Astrocyte (in vitro differentiated cells and primary cell): ENCODE results near the gene DDX50. TPM values are rescaled to one million over a fixed set of nuclear protein-coding genes. Genes with fewer than 3 reads are reported as not detected.
A peak's percentile ranks its signal among the peaks of the same experiment; 100 is the strongest.

ENCODE experiments used
- DNase-seq: peaks from one replicate; pipeline ENCODE4 v3.0.0-alpha.2; 2010; ENCODE audit warnings: low read depth
- FAIRE-seq: peaks from 2 replicates; lab custom pipeline; 2011; peaks lifted over from hg19 to GRCh38; lab: Jason Lieb, UNC
- H2AFZ ChIP-seq: 2 replicates; pipeline ENCODE4 v1.6.0; 2012; ENCODE audit warnings: low read depth, low read length, inconsistent platforms
- H3K27ac ChIP-seq: 2 replicates; pipeline ENCODE4 v1.5.1; 2011; ENCODE audit warnings: low read depth, low read length, inconsistent platforms
- H3K27me3 ChIP-seq: 2 replicates; pipeline ENCODE4 v1.6.0; 2011; ENCODE audit warnings: low read length, inconsistent platforms; ENCODE audit not compliant: insufficient read depth
- H3K36me3 ChIP-seq: 2 replicates; pipeline ENCODE4 v1.5.1; 2011; ENCODE audit warnings: low read length, inconsistent platforms; ENCODE audit not compliant: insufficient read depth
- H3K4me1 ChIP-seq: 2 replicates; pipeline ENCODE4 v1.5.1; 2011; ENCODE audit warnings: low read length, inconsistent platforms; ENCODE audit not compliant: insufficient read depth
- H3K4me2 ChIP-seq: 2 replicates; pipeline ENCODE4 v1.6.0; 2012; ENCODE audit warnings: low read length, inconsistent platforms
- H3K4me3 ChIP-seq: 2 replicates; pipeline ENCODE4 v1.5.1; 2011; ENCODE audit warnings: low read depth, mild to moderate bottlenecking, low read length, inconsistent platforms; ENCODE audit not compliant: insufficient read depth
- H3K79me2 ChIP-seq: 2 replicates; pipeline ENCODE4 v1.6.0; 2012; ENCODE audit warnings: mild to moderate bottlenecking, low read length, inconsistent platforms; ENCODE audit not compliant: insufficient read depth
- H3K9ac ChIP-seq: 2 replicates; pipeline ENCODE4 v1.6.0; 2012; ENCODE audit warnings: mild to moderate bottlenecking, low read length, inconsistent platforms
- H3K9me3 ChIP-seq: 2 replicates; pipeline ENCODE4 v1.5.1; 2012; ENCODE audit warnings: low read depth, mild to moderate bottlenecking, low read length, inconsistent platforms; ENCODE audit not compliant: insufficient read depth
- H4K20me1 ChIP-seq: 2 replicates; pipeline ENCODE4 v1.6.0; 2012; ENCODE audit warnings: low read length, inconsistent platforms; ENCODE audit not compliant: insufficient read depth
- H3K27ac Mint-ChIP-seq: one replicate; pipeline ENCODE4 v1.8.0; 2021; ENCODE audit warnings: mild to moderate bottlenecking, mixed read lengths; ENCODE audit not compliant: unreplicated experiment
- H3K27me3 Mint-ChIP-seq: one replicate; pipeline ENCODE4 v1.8.0; 2021; ENCODE audit warnings: low read depth, mixed read lengths; ENCODE audit not compliant: unreplicated experiment
- H3K36me3 Mint-ChIP-seq: one replicate; pipeline ENCODE4 v1.8.0; 2021; ENCODE audit warnings: low read depth, mixed read lengths; ENCODE audit not compliant: unreplicated experiment
- H3K4me1 Mint-ChIP-seq: one replicate; pipeline ENCODE4 v1.8.0; 2021; ENCODE audit warnings: low read depth, mixed read lengths; ENCODE audit not compliant: unreplicated experiment
- H3K4me3 Mint-ChIP-seq: one replicate; pipeline ENCODE4 v1.8.0; 2021; ENCODE audit warnings: mild to moderate bottlenecking, moderate library complexity, mixed read lengths; ENCODE audit not compliant: unreplicated experiment
- H3K9me3 Mint-ChIP-seq: one replicate; pipeline ENCODE4 v1.8.0; 2021; ENCODE audit warnings: mild to moderate bottlenecking, mixed read lengths; ENCODE audit not compliant: unreplicated experiment
- EZH2 ChIP-seq: IDR thresholded peaks from 2 replicates; pipeline ENCODE4 v1.6.1; 2012; ENCODE audit warnings: mild to moderate bottlenecking, low read length, inconsistent platforms; ENCODE audit not compliant: insufficient read depth
- total RNA-seq: library from RNA; stranded (reverse); gene quantifications from 2 replicates; pipeline ENCODE4 v1.2.1, GENCODE V29; 2021
- TF ChIP-seq, protein P1 (sequence below): IDR thresholded peaks from 2 replicates; pipeline ENCODE4 v1.5.1; 2011; ENCODE audit warnings: low read depth, mild to moderate bottlenecking, inconsistent platforms, low read length, moderate library complexity; ENCODE audit not compliant: insufficient read depth

DDX50 gene
- total RNA-seq, 1 donor from 2014 or later, result 34.2 TPM

DNA sequence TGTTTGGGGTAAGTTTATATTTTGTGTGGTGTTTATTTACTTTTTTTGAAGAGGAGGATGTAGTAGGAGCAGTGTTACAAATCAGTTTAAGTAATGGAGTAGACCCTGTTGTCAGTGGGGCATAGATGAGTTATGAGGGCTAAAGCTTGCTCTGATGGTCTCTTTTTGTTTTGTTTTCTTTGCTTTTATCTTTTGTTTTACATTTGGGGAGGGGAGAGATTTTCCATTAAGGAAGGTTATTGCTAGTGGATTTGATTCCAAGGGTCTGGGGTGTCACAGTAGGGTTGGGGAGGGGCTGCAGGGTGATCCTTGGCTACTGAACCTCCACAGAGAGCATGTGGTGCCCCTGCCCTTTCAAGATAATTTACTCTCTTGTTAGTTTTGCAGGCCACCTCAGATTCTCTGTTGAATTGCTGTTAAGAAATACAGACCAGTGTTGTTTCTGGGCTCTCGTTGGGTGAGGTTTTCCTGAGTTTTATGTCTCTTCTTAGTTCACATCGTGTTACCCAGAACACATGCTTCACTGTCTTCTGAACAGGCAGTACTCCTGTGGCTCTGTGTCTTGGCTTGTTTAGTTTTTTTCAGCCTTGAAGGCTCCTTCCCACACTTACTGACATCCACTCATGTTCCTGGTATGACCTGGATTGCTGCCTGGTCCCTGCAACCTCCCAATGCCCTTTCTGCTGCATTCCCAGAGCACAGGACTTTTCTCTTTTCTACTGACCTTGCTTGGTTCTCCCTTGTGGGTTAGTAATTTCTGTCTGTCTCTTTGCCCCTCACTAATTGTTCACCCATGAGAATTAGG is 91.7 kb downstream of the DDX50 start:
- DNase-seq (peak; percentile 93), FAIRE-seq (peak; percentile 60)
- peaks cover 38% of the 10 kb centered on the region for H4K20me1 ChIP-seq
- no peaks in the 10 kb centered on the region for H3K27me3 ChIP-seq
- Mint-ChIP-seq H3K27ac (peak overlapping the region; percentile 77), H3K4me1 (peaks cover 21% of the 10 kb centered on the region), H3K36me3 (peaks cover 3% of the 10 kb centered on the region), H3K9me3 (no peaks in the 10 kb centered on the region), H3K27me3 (no peaks in the 10 kb centered on the region), H3K4me3 (peak overlapping the region; percentile 23)
- peaks cover 2% of the 10 kb centered on the region for H3K36me3 ChIP-seq
- peak overlapping the region; percentile 71 for H3K9ac ChIP-seq
- TF ChIP-seq, protein P1, sequence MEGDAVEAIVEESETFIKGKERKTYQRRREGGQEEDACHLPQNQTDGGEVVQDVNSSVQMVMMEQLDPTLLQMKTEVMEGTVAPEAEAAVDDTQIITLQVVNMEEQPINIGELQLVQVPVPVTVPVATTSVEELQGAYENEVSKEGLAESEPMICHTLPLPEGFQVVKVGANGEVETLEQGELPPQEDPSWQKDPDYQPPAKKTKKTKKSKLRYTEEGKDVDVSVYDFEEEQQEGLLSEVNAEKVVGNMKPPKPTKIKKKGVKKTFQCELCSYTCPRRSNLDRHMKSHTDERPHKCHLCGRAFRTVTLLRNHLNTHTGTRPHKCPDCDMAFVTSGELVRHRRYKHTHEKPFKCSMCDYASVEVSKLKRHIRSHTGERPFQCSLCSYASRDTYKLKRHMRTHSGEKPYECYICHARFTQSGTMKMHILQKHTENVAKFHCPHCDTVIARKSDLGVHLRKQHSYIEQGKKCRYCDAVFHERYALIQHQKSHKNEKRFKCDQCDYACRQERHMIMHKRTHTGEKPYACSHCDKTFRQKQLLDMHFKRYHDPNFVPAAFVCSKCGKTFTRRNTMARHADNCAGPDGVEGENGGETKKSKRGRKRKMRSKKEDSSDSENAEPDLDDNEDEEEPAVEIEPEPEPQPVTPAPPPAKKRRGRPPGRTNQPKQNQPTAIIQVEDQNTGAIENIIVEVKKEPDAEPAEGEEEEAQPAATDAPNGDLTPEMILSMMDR, result no peak
- TF ChIP-seq EZH2, result no peak
- H3K4me1 ChIP-seq, result peaks cover 25% of the 10 kb centered on the region
- peaks cover 89% of the 10 kb centered on the region for H3K79me2 ChIP-seq
- H3K4me2 ChIP-seq, result peak overlapping the region; percentile 73
- H3K9me3 ChIP-seq, result no peaks in the 10 kb centered on the region
- H3K27ac ChIP-seq, result peak overlapping the region; percentile 66
- H2AFZ ChIP-seq, result no peak overlapping the region
- peak overlapping the region; percentile 25 for H3K4me3 ChIP-seq

Other genes with a start within 250 kb of the DDX50 start
- 62.4 and 72.8 TPM in 2 replicates for gene CCAR1, start 180.1 kb upstream of the DDX50 start, total RNA-seq
- 0.12 and 0.25 TPM in 2 replicates for gene STOX1, start 73.8 kb upstream of the DDX50 start, total RNA-seq
- gene DDX21, start 54.9 kb downstream of the DDX50 start, total RNA-seq, result 116 and 125 TPM in 2 replicates
- gene KIFBP, start 87.5 kb downstream of the DDX50 start, total RNA-seq, result 34.9 and 39.2 TPM in 2 replicates
- 0.30 TPM in 1 of 2 replicates, not detected in the other for gene SRGN, start 186.8 kb downstream of the DDX50 start, total RNA-seq
- 51.8 and 61.6 TPM in 2 replicates for gene VPS26A, start 222.9 kb downstream of the DDX50 start, total RNA-seq